GM19463 (cell line): ENCODE results near the gene SLC22A23.

Experiments used
- ATAC-seq: cut with Tn5 transposase; IDR thresholded peaks from one replicate; pipeline ENCODE4 v1.9.1; 2021; ENCODE audit warnings: mild to moderate bottlenecking, moderate library complexity; ENCODE audit not compliant: unreplicated experiment

Gene SLC22A23

DNA sequence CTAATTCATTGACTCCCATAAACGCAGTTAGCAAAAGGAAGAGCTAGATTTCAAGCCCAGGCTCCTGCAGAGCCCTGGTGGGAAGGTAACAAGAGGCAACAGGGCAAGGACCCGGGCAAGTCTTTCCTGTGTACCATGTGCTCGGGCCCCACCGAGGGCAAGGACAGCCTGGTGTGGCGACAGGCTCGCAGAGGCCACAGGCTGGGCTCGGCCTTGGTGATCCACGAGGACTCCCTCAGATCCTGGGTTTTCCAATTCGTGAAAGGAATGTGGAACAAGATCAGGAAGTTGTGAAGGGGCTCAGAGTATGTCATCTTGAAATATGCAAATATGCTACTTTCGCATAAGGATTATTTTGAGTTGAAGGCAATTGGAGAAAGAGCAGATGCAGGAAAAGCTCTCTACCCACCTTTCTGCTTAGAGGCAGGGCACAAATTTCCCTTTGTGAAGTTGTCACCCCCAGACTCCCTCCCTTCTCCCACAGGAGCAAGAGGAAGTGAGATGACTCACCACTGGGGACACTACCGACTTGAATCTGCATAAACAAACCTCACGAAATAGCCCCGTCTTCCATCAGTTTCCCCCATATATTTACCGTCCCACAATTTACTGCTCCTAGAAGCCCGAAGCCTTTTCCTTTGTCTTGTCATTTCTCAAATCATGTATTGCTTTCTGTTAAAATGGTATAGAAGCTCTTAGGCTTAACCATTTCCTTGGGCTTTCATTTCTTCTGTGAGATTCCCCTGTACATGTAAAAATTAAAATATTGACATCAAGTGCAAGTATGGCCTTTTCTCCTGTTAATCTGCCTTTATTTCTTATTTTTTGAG is 119.1 kb downstream of the SLC22A23 start:
- no peak for ATAC-seq

DNA sequence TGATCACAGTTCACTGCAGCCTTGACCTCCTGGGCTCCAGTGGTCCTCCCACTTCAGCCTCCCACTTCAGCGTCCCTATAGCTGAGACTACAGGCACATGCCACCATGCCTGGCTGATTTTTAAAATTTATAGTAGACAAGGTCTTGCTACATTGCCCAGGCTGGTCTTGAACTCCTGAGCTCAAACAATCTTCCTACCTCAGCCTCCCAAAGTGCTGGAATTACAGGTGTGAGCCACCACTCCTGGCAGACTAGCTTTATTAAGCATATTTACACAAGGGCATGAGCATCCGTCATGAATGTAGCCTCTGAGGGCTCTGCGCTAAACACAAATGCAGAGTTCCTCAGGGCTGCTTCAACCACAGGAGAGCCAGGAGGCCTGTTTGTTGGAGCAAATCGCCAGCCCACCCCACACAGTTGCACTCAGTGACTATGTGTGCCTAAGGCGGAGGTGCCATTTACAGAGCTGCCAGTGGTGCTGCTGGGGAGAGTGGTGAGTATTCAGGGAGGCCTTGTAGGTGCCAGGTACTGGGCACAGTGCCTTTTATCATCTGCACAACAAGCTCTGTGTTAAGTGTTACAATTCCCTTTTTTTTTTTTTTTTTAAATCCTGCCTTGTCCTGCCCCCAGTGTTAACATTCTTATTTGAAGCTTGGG is 119.9 kb downstream of the SLC22A23 start:
- ATAC-seq = no peak

GRCh38 chr6:3336066-3336786 is 120.6 kb downstream of the SLC22A23 start:
- ATAC-seq = no peak

DNA sequence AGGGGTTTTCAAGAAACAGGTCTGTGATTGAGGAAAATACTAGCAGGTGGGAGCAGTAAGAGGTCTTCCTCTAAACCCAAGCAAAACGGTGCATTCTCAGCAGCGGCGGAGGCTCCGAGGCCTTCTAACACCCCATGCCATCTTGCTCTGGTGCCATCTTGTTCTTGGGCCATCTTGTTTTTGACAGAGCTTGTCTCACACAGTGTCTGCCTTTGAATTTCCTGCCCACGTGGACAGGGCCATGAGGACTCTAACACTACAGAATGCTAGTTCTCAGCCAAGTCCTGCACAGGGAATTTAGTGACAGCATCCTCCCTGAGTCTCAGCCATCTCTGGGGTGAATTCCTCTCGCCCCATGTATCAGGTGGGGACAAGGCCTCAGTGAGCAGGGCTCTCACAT is 121.7 kb downstream of the SLC22A23 start:
- no peak for ATAC-seq

DNA sequence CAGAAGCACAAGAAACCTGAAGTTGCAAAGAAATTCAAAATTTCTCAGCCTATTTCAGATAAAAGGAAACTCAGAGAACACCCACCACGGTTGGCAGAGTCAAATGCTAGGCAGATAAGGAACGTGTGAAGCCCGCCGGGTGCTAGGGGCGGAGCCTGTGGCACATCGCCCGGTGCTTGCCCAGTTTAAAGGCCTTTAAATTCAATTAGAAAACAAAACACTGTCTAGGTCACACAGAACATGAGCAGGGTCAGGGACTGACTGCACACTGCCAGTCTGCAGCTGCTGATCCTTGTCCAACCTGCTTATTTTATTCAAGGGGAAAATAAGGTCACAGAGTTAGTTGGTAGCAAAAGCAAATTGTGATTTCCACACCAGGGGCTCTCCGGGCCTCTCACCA is 122.3 kb downstream of the SLC22A23 start:
- ATAC-seq = no peak

- ATAC-seq = peak; percentile 84
Observed at GRCh38 chr6:3333263-3333662, 123.6 kb downstream of the SLC22A23 start.

DNA sequence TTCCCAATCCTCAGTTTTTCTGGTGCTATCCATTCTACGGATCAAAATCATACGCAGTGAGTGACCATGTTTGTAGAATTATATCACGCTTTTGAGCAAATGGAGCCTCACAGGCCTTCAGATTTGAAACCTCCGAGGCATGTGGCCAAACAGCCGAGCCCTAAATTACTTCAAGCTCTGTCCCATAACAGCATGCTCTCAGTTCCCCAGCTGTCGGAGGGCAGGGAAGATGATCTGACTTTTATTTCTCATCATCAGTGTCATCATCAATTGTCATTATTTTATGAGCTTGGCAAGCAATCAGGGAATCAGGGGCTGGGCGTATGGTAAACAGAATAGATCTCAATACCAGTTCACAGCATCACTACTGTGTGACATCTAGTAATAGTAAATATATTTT is 124.9 kb downstream of the SLC22A23 start:
- ATAC-seq = no peak

- no peak for ATAC-seq
Observed at GRCh38 chr6:3331494-3331893, 125.4 kb downstream of the SLC22A23 start.

DNA sequence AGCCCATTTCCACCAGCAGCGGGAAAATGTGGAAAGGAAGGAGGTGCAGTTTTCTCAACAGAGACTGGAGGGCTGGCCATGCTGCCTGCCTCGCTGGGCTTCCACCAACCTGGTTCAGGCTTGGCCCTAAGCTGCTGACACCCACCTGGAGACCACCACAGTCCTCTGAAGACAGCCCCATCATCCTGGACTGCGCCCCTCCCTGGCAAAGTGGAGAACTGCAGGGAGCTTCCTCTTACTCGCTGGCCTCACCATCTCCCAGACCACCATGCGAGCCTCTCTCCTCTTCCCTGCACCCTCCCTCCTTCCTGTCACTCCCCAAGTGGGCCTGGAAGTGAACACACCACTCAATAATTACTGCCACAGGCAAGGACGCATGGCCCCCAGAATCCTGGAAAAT is 126.7 kb downstream of the SLC22A23 start:
- no peak for ATAC-seq

- no peak for ATAC-seq
Observed at GRCh38 chr6:3329393-3330051, 127.3 kb downstream of the SLC22A23 start.

DNA sequence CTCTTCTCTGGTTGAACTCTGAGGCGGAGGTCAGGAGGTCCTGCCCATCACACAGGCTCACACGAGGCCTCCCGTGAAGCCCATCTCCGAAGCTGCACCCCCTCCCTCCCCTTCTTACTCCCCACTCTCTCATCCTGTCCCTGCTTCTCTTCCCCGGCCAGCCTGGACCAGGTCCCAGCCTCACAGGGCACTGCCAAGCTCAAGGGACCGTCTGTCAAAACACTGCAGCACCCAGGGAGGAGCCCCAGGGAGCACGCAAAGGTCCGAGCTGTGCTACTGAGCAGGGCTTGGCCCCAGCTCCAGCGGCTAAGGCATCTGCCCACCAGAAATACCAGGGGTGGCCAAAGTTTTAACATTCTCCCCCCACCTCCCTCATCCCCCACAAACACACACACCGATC is 128.1 kb downstream of the SLC22A23 start:
- ATAC-seq = no peak

DNA sequence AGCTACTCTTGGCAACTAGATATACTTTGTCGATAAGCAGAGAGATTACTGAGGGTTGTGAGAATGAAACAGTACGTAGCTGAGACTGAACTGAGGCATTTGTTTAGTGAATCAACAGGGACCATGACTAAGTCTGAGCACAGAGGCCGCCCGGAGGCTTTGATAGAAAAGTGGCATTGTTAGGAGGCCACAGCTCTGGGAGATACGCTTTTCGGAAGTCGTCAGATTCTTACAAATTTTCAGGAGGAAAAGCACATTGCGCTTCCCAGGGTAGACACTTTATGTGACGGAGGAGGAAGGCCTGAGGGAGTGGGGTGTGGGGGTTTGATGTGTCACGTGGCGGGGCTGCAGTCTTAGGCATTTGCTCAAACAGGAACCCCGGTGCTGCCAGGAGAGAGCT is 128.7 kb downstream of the SLC22A23 start:
- ATAC-seq = no peak

- no peak for ATAC-seq
Observed at GRCh38 chr6:3327403-3327802, 129.4 kb downstream of the SLC22A23 start.

DNA sequence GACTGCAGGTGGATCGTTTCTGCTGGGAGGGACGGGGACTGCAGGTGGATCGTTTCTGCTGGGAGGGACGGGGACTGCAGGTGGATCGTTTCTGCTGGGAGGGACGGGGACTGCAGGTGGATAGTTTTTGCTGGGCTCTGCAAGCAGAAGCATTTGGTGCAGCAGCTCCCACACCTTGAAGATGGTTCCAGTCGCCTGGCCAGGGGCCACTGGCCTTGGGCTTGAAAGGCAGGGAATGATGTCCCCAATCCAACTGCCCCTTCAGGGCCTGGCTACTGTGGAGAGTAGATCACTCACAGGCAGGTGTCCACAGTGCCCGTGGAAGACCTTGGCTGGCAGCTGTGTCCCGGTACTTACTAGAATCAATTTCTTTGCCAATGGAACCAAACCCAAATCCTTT is 129.9 kb downstream of the SLC22A23 start:
- ATAC-seq = no peak

DNA sequence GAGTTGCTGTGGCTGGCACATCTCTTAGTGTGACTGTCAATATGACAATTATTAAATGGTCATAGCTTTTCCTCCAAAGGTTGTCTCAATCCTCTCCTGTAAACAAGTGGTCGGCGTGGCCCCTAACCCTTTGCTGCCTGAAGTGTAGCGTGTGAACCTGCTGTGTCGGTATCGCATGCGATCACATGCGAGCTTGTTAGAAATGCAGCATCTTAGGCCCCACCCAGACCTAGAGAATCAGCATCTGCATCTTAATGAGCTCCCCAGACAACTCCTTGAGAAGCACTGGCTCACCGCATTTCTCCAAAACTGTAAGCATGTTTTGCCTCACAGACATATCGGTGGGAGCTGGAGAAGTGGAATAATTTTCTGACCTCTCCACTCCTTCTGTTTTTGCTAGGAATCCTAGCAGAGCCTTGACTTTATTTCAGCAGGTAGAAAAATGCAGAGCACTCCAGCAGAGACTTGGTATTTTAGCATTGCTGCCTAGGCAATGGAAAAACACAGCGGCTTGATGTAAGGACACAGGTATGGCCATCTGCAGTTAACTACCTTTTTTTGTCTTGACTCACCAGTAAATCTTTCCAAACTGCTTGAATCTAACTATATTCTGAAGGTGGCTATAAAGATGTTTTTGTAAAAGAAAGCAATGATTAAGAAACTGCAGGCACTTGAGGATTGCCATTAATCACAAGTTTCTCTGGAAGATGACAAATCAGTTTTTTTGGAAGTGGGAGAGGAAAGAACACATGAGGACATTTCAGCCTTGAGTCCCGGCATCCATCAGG is 130.5 kb downstream of the SLC22A23 start:
- ATAC-seq = no peak

DNA sequence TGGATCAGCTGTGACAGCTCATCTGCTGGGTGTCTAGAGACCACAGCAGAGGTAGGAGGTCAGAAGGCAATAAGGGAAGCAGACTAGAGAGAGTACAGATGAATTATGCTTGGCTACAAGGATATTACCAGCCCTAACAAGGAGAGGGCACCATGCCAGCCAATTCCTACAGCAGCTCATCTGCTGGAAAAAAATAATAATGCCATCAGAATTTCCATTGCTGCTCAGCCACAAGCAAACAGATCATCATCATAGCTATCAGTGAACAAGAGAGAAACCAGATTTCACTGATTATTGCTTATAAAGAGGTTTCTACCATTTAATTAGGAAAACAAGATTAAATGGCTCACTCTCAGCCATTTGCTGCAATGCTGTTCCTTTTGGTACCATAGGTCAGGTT is 131.6 kb downstream of the SLC22A23 start:
- no peak for ATAC-seq

DNA sequence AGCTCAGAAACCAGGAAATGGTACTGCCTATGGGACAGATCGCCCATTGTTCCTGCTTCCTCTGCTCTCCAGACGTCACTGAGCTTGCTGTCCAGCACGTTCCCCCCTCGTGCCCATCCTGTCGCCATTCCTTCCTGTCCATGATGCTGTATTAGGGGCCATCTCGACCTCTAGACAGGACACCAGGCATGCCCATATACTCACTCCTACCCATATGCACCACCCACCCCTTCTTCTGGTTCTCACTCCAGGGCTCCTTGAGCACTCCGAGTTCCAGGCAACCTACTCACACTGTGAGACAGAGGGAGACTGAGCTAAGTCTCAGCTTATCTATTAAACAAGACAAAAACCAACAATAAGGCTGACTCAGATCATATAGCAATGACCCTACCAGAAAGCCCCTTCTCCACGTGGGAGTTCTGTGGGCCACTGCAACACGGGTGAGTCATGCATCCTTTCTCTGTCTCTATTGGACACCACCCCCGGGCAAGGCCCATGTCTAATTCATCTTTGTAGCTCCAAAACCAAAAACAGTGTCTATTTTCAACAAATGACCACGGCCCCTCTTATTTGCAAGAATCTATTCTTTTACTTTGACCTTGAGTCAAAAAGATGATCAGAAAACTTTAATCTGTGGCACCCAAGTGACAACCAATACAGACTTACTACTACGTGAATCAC is 132.4 kb downstream of the SLC22A23 start:
- ATAC-seq = peak; percentile 88

DNA sequence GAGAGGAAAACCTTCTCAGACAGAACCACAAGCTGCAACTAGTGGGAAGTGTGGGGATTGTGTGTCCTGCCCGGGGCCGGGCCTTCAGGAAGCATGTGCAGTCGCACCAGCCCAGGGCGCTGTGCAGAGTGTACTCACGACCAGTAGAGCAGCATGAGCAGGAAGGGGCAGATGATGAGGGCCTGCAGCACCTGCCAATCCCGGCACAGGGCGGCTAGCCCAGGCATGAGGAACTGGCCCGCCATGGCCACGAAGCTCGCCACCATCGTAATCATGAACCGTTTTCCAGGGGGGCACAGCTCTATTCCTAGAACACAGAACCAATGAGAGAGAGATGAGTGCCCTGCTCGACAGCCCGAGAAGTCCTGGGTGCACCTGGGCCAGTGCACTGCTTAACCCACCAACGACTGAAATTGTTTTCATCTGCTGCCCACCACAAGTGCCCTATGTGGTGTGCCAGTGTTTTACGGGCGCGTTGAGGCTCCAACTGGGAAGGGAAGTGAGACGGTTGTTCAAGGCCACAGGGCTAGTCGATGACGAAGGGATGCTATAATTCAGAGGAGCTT is 133.1 kb downstream of the SLC22A23 start:
- ATAC-seq = no peak

DNA sequence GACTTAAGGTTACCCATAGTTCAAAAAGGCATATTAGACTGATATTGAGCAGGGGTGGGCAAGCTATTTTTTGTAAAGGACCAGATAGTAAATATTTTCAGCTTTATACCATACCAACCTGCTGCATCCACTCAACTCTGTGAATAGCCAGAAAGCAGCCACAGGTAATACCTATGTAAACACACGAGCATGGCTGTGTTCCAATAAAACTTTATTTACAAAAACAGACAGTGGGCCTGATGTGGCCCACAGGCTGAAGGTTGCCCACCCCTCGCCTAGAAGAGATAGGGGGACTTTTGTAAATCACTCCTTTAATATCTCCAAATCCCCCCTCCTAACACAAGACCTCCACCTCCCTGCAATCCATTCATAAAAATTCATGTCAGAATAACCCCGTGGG is 133.7 kb downstream of the SLC22A23 start:
- ATAC-seq = no peak
